HG03064 (cell line): ENCODE results near the gene KCP.
A peak's percentile ranks its signal among the peaks of the same experiment; 100 is the strongest.

Source experiments
- ATAC-seq: cut with Tn5 transposase; IDR thresholded peaks from one replicate; pipeline ENCODE4 v1.9.1; 2021; ENCODE audit warnings: low read depth; ENCODE audit not compliant: unreplicated experiment

KCP gene

GRCh38 chr7:128876586-128876977 lies 33.9 kb downstream of the KCP start:
- no peak for ATAC-seq

- ATAC-seq = no peak
Measured at GRCh38 chr7:128876127-128876526, 34.4 kb downstream of the KCP start.

- no peak for ATAC-seq
Measured at GRCh38 chr7:128875523-128875948, 35.0 kb downstream of the KCP start.

GRCh38 chr7:128874140-128875031 lies 36.1 kb downstream of the KCP start:
- no peak for ATAC-seq

GRCh38 chr7:128873234-128873633 lies 37.3 kb downstream of the KCP start:
- ATAC-seq = no peak

- no peak for ATAC-seq
Measured at GRCh38 chr7:128872394-128872824, 38.1 kb downstream of the KCP start.

- ATAC-seq = no peak
Measured at GRCh38 chr7:128871050-128871449, 39.5 kb downstream of the KCP start.

GRCh38 chr7:128869944-128870285 lies 40.6 kb downstream of the KCP start:
- no peak for ATAC-seq

- ATAC-seq = no peak
Measured at GRCh38 chr7:128869138-128869943, 41.2 kb downstream of the KCP start.

GRCh38 chr7:128868624-128869137 lies 41.8 kb downstream of the KCP start:
- no peak for ATAC-seq

GRCh38 chr7:128867842-128868623 lies 42.5 kb downstream of the KCP start:
- no peak for ATAC-seq

- no peak for ATAC-seq
Measured at GRCh38 chr7:128867241-128867640, 43.3 kb downstream of the KCP start.

GRCh38 chr7:128865996-128866877 lies 44.3 kb downstream of the KCP start:
- no peak for ATAC-seq

GRCh38 chr7:128865303-128865702 lies 45.2 kb downstream of the KCP start:
- no peak for ATAC-seq

GRCh38 chr7:128863433-128863989 lies 47.0 kb downstream of the KCP start:
- peak; percentile 35 for ATAC-seq

GRCh38 chr7:128862571-128863432 lies 47.7 kb downstream of the KCP start, which contains the start of gene ATP6V1F:
TSS of gene ATP6V1F (plus strand) at chr7:128862856. CDS start at chr7:128862905, 49 bp downstream.
- peak; percentile 78 for ATAC-seq

GRCh38 chr7:128861957-128862570 lies 48.4 kb downstream of the KCP start:
- ATAC-seq = no peak
